ENCODE measurements around the gene SPNS1.
"Not testable (repeated sequence)": the region's sequence is repeated elsewhere in the genome, so short reads cannot be mapped to it uniquely, and the experiment has no call there.

SPNS1 gene

GRCh38 chr16:28990375-28991040 lies 15.9 kb downstream of the SPNS1 start:
- DNase-seq (ENCODE audit: low spot score), result no peak

- no peak for DNase-seq (ENCODE audit: low spot score)
Observed at GRCh38 chr16:28991687-28992086, 17.1 kb downstream of the SPNS1 start.

GRCh38 chr16:28992496-28992895 lies 17.9 kb downstream of the SPNS1 start:
- DNase-seq (ENCODE audit: low spot score), result no peak

- no peak for DNase-seq (ENCODE audit: low spot score)
Observed at GRCh38 chr16:28998837-28999236, 24.3 kb downstream of the SPNS1 start.

- DNase-seq (ENCODE audit: low spot score), result no peak
Observed at GRCh38 chr16:28999577-28999976, 25.0 kb downstream of the SPNS1 start.

GRCh38 chr16:29000019-29000418 lies 25.4 kb downstream of the SPNS1 start:
- no peak for DNase-seq (ENCODE audit: low spot score)

- not testable (repeated sequence) for DNase-seq (ENCODE audit: low spot score)
Observed at GRCh38 chr16:29004496-29005139, 30.0 kb downstream of the SPNS1 start.

GRCh38 chr16:29007730-29008593 lies 33.4 kb downstream of the SPNS1 start:
- DNase-seq (ENCODE audit: low spot score), result no peak

GRCh38 chr16:29009050-29009837 lies 34.7 kb downstream of the SPNS1 start:
- DNase-seq (ENCODE audit: low spot score), result no peak

GRCh38 chr16:29009838-29010166 lies 35.2 kb downstream of the SPNS1 start:
- DNase-seq (ENCODE audit: low spot score), result no peak

GRCh38 chr16:29011112-29011511 lies 36.5 kb downstream of the SPNS1 start:
- no peak for DNase-seq (ENCODE audit: low spot score)

GRCh38 chr16:29011851-29012250 lies 37.3 kb downstream of the SPNS1 start:
- no peak for DNase-seq (ENCODE audit: low spot score)

GRCh38 chr16:29012913-29013553 lies 38.5 kb downstream of the SPNS1 start:
- no peak for DNase-seq (ENCODE audit: low spot score)

GRCh38 chr16:29014561-29015069 lies 40.0 kb downstream of the SPNS1 start:
- DNase-seq (ENCODE audit: low spot score), result no peak

GRCh38 chr16:29022196-29022595 lies 47.6 kb downstream of the SPNS1 start:
- DNase-seq (ENCODE audit: low spot score), result no peak

- no peak for DNase-seq (ENCODE audit: low spot score)
Observed at GRCh38 chr16:29023279-29024277, 49.0 kb downstream of the SPNS1 start.

GRCh38 chr16:29024278-29024677 lies 49.7 kb downstream of the SPNS1 start:
- no peak for DNase-seq (ENCODE audit: low spot score)

- DNase-seq (ENCODE audit: low spot score), result no peak
Observed at GRCh38 chr16:29025218-29025617, 50.6 kb downstream of the SPNS1 start.

- no peak for DNase-seq (ENCODE audit: low spot score)
Observed at GRCh38 chr16:29025735-29026134, 51.2 kb downstream of the SPNS1 start.

GRCh38 chr16:29028457-29029167 lies 54.0 kb downstream of the SPNS1 start:
- no peak for DNase-seq (ENCODE audit: low spot score)

Measured in pons (tissue), 1 donor.